Sigmoid colon (tissue), 4 donors: ENCODE measurements around the gene EPB42.

Source experiments
- POLR2A ChIP-seq, 2 donors: fragments of 450-650 bp; IDR thresholded peaks; one replicate each; pipeline ENCODE4 v1.6.1; 2016; ENCODE audit warnings: antibody characterized with exemption in 2 of 2, mild to moderate bottlenecking in 2 of 2, moderate library complexity in 2 of 2
- POLR2AphosphoS5 ChIP-seq, 4 donors: sonication (generic); formaldehyde crosslinking; IDR thresholded peaks; one replicate each; pipeline ENCODE4 v1.6.1; 2017; ENCODE audit warnings: antibody characterized with exemption in 4 of 4
- TF ChIP-seq, protein P1 (sequence below), 4 experiments: fragments of 450-650 bp in 3 of 4; fragments of 200-600 bp in 1 of 4; IDR thresholded peaks; one replicate each; pipeline ENCODE4 v1.5.1; 2016 to 2019; ENCODE audit warnings: antibody characterized with exemption in 4 of 4, mild to moderate bottlenecking in 3 of 4, moderate library complexity in 2 of 4

DNA sequence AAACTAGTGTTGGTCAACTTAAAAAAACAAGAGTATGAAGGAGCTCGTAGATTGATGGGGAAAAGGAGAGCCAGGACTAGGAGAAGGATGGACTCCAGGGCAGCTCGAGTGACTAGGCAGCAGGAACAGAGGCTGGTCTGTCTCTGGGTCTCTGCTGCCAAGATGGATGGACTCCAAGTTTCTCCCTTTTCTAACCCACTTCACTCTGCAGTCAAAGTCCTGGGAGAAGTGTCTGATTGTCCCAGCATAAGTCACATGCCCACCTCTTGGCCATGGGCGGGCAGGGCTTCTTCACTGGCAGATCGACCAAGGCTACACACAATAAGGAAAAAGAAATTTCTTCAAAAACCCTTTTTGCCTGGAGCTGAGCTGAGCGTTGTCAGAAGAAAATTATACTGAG is 9.2 kb upstream of the EPB42 start:
- TF ChIP-seq, protein P1, sequence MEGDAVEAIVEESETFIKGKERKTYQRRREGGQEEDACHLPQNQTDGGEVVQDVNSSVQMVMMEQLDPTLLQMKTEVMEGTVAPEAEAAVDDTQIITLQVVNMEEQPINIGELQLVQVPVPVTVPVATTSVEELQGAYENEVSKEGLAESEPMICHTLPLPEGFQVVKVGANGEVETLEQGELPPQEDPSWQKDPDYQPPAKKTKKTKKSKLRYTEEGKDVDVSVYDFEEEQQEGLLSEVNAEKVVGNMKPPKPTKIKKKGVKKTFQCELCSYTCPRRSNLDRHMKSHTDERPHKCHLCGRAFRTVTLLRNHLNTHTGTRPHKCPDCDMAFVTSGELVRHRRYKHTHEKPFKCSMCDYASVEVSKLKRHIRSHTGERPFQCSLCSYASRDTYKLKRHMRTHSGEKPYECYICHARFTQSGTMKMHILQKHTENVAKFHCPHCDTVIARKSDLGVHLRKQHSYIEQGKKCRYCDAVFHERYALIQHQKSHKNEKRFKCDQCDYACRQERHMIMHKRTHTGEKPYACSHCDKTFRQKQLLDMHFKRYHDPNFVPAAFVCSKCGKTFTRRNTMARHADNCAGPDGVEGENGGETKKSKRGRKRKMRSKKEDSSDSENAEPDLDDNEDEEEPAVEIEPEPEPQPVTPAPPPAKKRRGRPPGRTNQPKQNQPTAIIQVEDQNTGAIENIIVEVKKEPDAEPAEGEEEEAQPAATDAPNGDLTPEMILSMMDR (IDR thresholded peaks at IDR 0.05), result no peak
- no peak for TF ChIP-seq POLR2A (IDR thresholded peaks at IDR 0.05)
- no peak for TF ChIP-seq POLR2AphosphoS5 (IDR thresholded peaks at IDR 0.05)
